HG03097 (cell line): ENCODE results near the gene LPXN.

Experiments used
- ATAC-seq: cut with Tn5 transposase; IDR thresholded peaks from one replicate; pipeline ENCODE4 v1.9.1; 2021; ENCODE audit not compliant: unreplicated experiment, low FRiP score

Gene LPXN

DNA sequence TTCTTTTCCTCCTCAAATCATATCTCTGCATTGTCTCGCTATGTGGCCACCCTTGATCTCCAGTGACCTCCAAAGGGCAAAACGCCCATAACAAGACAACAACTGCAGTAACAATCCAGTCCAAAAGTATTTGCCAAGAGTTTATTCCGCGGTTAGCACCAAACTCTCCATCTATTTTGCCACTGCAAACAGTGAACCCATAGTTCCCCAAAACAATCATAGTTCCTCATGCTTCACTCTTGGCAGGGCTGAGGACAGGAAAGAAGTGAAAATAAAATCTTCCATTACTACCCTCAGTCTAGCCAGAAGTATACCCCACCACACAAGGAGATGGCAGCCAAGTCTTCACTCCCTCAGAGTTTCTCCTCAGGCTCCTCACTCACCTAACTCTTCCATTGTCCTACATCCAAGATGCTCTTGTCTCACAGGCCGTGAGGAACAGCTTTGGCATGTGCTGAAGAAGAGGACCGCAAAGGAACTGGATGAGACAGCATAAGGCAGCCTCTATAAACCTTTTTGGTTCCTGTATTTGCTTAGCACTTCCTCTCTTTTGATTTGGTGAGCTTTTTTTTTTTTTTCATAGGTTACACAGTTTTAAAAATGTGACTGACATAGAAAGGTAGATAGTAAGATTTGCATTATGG is at the start of gene LPXN:
Gene LPXN (minus strand): TSS at position 480 of the 644 bp plus-strand sequence. CDS start 84 bp downstream, at position 396.
- ATAC-seq, result no peak

DNA sequence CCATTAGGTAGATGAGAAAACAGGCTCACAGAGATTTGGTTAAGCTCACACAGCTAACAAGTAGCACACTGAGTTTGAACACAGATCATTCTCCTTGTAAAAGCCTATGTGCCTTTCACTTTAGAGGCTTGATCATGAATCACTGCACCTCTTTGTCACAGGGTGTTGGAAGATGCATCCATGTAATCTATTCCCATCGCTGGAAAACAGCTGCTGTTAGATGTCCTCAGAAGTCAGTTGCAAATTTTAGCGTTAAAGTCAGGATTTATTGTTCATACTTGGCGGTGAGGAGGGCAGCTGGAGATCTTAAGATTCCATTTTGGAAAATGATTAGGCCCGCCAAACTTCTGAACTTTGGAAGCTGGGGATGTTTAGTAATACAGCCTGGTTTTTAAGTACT is 49.4 kb upstream of the LPXN start:
- no peak for ATAC-seq

DNA sequence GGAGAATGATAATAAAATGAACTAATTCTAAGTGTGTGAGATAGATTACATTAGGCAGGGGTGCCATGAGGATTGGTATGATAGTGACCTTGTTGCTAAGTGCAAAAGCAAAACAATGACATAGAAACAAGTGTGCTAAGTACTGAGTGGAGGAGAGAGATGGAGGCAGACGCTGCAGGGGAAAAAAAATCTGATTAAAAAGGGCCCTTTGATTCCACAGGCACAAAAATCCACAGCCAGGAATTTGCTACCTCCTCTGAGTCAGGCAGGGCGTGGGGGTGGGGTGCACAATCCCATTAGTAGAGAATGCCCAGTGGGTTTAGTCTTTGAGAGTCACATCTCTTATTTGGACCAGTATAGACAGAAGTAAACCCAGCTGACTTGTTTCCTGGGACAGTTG is 46.7 kb upstream of the LPXN start, which contains the start of gene CNTF:
Gene CNTF (plus strand): TSS at position 322 of the 400 bp plus-strand sequence. CDS start 88 bp downstream, outside the sequence.
- no peak for ATAC-seq

DNA sequence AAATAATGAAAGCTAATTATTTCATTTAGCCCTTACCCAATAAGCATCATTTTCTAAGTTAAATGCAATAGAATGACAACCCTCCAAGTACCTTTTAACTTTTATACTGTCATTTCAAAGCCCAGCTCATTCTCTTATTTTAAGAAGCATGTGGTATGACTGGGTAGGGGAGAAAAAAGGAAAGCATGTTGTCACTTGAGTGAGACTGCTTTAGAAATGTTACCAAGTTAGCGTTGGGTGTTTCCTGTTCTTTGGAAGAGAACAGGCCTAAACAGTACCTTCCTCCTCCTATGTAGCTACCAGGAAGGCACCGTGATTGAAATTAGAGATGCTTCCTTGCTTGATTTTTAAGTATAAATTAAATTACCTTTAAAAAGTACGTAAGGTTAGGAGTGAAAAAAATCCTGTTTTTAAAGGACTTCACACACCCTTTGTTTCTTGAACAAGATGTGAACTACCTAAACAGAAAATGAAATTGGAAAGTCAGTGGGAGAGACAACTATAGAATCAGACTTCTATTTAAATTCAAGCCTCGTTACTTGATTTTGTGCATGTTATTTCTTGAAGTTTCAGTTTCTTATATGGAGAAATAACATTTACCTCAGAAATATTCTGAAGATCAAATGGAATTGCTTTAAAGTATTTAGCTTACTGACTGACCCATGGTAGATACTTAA is 46.1 kb upstream of the LPXN start:
- no peak for ATAC-seq

DNA sequence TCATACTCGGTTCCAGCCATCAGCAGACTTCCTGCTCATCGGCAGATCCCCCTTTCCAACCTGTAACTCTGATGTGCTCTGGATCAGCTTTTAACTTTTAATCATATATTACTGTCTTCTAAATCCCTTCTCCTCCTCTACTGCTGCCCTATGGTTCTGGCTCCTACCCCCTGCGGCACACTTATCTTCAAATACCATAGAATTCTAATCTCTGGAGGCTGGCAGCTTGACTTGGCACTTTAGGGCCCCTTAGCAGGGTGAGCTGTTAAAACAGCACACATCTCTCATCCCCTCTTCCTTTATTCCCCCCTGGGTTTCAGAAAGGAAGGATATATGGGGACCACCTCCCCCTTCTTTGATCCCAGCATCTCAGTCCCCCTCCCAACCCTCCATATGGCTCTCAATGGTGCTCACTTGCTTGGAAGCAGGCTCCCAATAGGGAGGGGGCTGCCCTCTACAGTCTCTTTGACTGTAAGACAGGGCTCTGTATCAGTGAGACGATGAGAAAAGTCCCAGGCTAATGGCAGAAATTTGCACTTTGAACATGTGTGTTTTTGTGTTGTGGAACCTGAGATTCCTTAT is 42.4 kb upstream of the LPXN start:
- ATAC-seq, result no peak

DNA sequence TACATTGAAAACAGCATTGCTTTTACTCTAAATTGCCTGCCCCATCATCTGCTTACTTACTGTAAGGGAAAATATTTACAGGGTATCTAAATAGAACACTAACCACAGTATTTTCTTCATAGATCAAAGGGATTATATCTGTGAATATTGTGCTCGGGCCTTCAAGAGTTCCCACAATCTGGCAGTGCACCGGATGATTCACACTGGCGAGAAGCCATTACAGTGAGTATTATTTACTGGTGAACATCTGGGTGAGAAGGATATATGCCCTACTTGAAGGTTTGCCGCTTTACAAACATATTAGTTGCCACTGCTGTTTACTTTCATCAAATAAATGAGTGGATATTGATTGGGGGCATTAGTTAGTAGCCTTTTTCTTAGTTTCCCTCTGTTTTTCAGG is 40.9 kb upstream of the LPXN start:
- ATAC-seq, result no peak

DNA sequence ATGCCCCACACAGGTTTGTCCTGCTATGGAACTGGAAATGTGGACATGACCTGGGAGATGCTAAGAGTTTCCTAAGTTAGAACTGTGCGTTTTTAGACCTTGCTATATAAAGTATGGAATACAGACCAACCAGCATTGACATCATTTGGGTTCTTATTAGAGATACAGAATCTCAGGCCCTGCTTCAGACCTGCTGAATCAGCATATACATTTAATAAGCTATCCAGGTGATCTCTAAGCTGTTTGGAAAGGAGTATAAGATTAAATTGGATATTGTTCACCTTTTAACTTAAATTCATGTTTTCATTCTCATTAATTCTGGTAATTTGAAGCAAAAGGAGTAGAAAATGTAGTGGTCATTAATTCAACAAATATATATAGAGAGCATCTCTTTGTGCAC is 39.9 kb upstream of the LPXN start:
- no peak for ATAC-seq

DNA sequence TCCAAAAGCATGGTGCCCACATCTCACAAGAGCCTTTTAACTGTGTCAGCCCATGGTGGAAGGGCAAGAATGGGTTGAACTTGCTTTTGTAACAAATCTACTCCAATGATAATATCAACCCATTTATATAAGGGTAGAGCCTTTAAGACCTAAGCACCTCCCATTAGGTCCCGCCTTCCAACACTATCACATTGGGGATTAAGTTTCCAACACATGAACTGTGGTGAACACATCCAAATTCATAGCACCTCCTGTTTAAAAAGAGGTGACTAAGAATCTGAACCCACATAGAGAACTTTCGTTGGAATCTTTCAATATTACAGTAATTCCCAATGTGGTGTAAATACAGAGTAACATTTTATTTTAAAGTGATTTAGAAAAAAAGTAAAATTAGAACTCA is 37.6 kb upstream of the LPXN start:
- ATAC-seq, result no peak

DNA sequence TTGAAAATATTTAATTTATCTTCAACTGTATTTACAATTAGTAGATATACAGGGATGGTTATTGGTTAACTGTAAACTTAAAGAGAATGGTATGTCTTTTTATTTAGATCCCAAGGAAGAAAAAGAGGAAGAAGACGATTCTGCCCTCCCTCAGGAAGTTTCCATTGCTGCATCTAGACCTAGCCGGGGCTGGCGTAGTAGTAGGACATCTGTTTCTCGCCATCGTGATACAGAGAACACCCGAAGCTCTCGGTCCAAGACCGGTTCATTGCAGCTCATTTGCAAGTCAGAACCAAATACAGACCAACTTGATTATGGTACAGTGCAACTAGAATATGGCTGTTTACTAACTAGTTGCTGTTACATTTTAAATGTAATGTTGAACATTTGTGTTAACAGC is 34.1 kb upstream of the LPXN start:
- ATAC-seq, result no peak

DNA sequence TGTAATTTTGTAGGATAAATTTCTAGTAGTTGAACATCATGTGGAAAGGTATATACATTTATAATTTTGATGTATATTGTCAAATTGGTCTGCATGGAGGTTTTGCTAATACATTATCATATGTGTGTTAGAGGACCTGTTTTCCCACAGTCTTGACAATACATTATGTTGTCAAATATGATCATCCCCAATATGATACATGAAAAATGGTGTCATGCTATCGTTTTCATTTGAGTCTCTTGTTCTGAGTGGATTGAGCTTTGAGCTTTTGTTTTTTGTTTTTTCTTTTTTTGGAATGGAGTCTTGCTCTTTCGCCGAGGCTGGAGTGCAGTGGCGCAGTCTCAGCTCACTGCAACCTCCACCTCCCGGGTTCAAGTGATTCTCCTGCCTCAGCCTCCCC is 32.7 kb upstream of the LPXN start:
- ATAC-seq, result no peak

DNA sequence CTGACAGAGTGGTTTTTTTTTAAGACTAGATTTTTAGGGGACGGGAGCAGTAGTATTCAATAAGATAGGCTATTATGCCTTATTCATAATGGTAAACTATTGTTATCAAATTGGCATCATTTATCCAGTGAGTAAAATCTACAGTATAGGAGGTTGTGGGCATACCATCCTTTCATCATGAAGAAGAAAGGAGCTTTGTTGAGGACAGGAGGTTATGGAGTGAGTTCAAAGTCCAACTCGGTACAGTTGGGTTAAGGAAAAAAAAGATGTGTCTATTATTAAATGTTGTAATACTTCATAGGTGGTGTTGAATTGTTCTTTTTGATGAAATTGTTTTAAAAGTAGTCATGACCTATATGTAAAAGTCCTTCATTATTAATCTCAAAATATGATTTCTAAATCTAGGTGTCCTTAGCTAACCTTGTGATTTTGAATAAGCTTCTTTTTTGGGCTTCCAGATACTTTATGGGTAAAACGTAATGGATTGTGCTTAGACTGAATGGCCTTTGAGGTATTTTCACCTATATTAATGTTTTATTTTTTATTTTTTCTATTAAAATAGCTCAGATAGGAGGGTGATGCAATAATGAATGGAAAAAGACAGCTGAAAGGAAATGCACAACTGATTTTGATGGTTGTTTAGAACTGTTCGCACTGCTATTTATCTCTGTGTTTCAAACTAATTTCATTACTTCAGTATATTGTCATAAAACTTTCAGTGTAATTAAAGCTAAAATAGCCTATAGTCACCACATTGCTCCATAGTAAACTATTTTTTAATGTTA is 31.5 kb upstream of the LPXN start:
- ATAC-seq, result no peak

DNA sequence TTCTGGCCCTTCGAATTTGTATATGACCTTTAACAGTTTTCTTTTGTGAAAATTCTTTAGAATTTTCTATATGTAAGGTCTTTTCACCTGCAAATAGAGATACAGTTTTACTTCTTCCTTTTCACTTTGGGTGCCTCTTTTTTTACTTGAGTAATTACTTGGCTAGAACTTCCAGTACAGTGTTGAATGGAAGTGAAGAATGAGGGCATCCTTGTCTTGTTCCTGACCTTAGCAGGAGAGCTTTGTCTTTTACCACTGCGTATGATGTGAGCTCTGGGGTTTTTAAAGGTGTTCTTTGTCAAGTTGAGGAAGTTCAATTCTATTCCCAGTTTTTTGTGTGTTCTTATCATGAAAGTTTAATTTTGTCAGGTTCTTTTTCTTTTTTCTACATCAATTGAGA is 24.9 kb upstream of the LPXN start:
- ATAC-seq, result no peak

DNA sequence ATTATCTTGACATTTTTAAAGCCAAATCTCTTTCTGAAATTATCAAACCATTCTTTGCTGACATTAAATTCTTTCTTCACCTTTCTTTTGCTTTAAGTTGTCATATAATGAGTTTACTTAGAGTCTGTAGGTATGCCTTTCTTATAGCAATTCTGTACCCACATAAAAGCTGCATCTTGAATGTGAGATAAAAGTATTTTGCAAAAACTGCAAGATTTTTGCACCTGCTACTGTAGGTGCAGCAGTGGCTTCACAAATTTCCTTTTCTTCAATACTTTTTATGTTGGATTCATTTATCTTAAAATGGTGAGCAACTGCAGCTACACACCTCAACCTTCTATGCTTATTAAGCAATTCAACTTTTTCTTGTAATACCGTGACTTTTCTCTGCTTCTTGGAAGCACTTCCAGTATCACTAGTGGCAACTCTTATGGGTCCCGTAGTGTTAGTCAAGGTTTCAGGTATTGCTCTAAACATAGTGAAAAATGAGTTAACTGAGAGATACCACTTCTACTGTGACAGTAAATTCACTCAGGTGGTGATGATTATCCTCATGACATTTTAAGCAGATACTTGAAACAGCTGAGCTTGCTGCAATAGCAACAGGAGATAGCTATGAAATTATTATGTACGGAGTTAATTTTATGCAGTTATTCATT is 22.0 kb upstream of the LPXN start:
- ATAC-seq, result no peak

DNA sequence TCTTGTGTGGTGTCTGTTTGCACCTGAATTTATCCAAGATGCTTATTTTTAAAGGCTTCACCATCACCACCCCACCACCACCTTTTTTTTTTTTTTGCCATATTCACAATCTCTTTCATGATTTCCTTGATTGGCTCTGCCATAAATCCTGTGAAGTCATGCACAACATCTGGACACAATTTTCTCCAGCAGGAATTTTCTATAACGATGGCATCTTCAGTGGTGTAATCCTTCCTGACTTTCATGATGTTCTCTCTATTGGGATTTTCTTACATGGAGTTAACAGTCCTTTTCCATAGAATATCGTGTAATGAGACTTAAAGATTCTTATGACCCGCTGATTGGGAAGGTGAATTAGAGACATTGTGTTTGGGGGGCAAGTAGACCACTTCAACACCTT is 21.0 kb upstream of the LPXN start:
- no peak for ATAC-seq

DNA sequence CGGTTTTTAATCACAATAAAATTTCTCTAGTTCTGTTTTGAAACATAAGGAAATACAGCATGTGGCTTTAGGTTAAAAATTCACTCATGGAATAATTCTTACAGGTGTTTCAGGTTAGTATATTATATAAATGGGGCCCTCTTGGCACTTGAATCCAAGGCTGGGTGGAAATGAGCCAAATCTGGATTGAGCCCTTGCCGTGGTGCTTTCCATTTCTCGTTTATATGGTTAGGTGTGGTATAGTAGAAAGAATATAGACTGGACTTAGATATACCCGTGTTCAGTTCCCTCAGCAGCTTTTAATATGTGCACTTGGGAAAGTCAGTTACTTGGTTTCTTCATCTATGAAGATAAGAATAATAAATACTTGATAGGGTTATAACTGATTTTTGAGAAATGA is 19.2 kb upstream of the LPXN start:
- no peak for ATAC-seq

DNA sequence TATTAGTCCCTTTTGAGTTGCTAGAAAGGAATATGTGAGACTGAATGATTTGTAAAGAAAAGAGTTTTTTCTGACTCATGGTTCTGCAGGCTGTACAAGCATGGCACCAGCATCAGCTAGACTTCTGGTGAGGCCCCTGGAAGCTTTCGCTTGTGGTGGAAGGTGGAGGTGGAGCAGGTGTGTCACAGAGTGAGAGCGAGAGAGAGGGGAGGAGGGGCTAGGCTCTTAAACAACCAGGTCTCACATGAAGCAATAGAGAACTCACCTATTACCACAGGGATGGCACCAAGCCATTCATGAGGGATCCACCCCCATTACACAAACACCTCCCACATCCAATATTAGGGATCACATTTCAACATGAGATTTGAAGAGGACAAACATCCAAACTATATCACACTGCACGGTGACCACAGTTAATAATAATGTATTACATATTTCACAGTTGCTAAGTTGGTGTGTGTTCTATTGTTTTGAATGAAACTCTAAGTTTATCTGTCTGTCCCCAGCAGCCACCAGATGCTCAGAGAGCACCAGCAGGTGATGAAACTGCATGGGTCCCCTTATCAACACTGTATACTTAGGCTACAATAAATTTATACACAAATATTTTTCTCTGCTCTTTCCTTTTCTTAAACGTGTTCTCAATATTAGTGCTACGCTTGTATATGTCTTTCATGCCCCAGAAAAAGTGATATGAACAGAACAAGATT is 17.3 kb upstream of the LPXN start:
- ATAC-seq, result no peak

DNA sequence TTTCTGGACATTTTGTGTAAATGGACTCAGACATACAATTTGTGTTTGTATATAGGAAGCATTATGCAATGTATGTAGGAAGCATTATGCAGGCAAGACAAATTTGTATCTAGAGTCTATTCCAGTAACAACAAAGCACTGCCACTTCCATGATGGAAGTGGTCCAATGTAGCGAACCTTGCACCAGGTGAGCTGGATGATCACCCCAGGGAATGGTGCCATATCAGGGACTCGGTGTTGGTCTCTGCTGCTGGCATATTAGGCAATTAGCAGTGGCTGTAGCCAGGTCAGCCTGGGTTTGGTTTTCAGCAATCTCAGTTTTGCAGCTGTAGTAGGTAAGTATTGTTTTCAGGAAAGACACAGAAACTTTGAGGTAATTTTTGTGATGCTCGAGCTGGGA is 16.0 kb upstream of the LPXN start:
- no peak for ATAC-seq

DNA sequence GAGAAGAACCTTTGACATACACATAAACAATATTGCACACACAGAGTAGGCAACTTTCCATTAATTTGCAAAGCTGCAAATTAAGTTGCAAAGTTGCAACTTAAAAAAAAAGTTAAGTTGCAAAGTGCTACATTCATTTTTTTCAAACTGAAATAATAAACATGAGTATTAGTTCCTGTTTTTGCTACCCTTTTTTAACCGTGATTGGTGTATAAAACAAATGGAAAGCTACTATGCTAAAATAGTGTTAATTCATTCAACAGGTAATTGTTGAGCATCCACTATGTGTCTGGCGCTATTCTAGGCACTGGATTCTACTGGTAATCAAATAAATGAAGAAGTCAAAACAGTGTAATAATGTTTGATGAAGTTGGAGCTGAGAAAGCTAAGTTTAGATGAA is 11.3 kb upstream of the LPXN start:
- ATAC-seq, result no peak

DNA sequence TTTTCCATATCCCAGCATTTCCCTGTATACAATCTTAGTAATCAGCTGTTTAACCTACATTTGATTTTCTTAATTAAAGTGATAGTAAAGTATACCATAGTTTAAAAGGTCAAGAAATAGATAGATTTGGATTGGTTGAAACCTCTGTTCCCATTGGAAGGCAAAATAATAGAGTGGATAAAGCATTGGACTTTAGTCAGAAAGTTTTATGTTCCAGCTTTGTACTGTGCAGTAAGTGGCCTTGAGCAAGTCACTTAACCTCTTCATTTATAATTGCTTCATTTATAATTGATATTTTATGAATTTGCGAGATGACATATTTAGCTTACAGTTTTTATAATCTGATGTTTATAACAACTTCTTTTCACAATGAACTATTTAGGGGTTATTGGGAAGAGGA is 6.8 kb upstream of the LPXN start:
- ATAC-seq, result no peak

DNA sequence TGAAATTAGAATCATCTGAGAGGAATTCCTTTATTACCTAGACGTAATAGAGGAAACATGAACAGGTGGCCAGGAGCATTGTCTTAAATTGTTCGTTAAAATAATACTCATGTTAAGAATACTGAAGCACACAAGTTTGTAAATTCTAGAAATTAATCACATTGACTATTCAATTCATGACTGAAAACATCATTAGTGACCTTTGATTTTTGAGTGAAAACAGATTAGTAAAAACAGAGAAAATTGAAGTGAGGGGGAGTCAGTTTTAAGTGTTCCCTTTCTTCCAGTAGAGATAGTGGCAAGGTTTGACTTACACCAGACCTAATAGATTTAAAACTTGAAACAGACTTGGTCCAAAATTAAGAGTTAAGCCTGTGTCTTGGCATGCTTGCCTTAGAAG is 4.7 kb upstream of the LPXN start:
- no peak for ATAC-seq
